Muscle of leg (tissue), 16 donors: Measurements from ENCODE around the gene C19orf73. TPM values are rescaled to one million over a fixed set of nuclear protein-coding genes. Genes with fewer than 3 reads are reported as not detected.

Experiments
- DNase-seq: peaks from one replicate; pipeline ENCODE4 v3.0.0; 2013
- H3K27ac ChIP-seq: one replicate; pipeline ENCODE4 v1.5.1; 2013; ENCODE audit warnings: mild to moderate bottlenecking, low read length, control low read depth
- H3K27me3 ChIP-seq: one replicate; pipeline ENCODE4 v1.6.1; 2013; ENCODE audit warnings: low read length; ENCODE audit not compliant: control insufficient read depth, insufficient read depth
- H3K36me3 ChIP-seq: one replicate; pipeline ENCODE4 v1.6.1; 2013; ENCODE audit warnings: low read length; ENCODE audit not compliant: control insufficient read depth, insufficient read depth
- H3K4me1 ChIP-seq: one replicate; pipeline ENCODE4 v1.6.1; 2013; ENCODE audit warnings: low read length; ENCODE audit not compliant: control insufficient read depth, insufficient read depth
- H3K4me3 ChIP-seq: one replicate; pipeline ENCODE4 v1.5.1; 2013; ENCODE audit warnings: low read length, control low read depth
- H3K9me3 ChIP-seq: replicated peaks from 2 replicates; pipeline ENCODE4 v1.6.1; 2013; ENCODE audit warnings: low read depth, low read length; ENCODE audit not compliant: control insufficient read depth
- WGBS: methylation state at CpG from one replicate; pipeline ENCODE4 v1.1.5; 2013; ENCODE audit warnings: missing lambda C conversion rate; ENCODE audit not compliant: insufficient coverage; 5-methylcytosine and 5-hydroxymethylcytosine counted together
- long read RNA-seq, 11 donors: transcript quantifications; one replicate each; lab custom pipeline, GENCODE V29; 2026
- polyA plus RNA-seq, 8 donors: library from polyadenylated mRNA; unstranded; fragments of 120-200 nt; gene quantifications; one replicate each; pipeline versions ENCODE4 v1.2.1 to v1.2.3, GENCODE V29; 2013; ENCODE audit warnings: inconsistent platforms in 1 of 8, low replicate concordance in 1 of 8; ENCODE audit not compliant: insufficient read length in 8 of 8, insufficient read depth in 1 of 8
- total RNA-seq: library from RNA; stranded (reverse); fragments of 120-200 nt; gene quantifications from one replicate; pipeline ENCODE4 v1.2.4, GENCODE V29; 2013

The C19orf73 gene, protein sequence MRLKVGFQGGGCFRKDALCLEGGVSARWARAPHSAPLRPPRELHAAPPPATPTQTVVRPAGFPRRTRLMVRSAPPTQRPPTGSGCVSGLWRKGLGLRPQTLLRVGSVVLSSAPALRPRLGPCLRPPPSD
- total RNA-seq (0.35 TPM), polyA plus RNA-seq (1 to 10 TPM in 2 of 8 donors, under 1 TPM in 6; 0.33 to 1.2 (median 0.72) TPM)
- long read RNA-seq, donor 1, partial matches to known transcripts, result 0 of 3 reads
- long read RNA-seq, donor 1, other reads (novel, unspliced or antisense), result 0 of 3 reads
- long read RNA-seq, donor 2, result 0 reads
- long read RNA-seq, donor 3, partial matches to known transcripts, result 5 of 6 reads
- long read RNA-seq, donor 3, other reads (novel, unspliced or antisense), result 0 of 6 reads
- long read RNA-seq, donor 4, partial matches to known transcripts, result 0 of 1 reads
- long read RNA-seq, donor 4, other reads (novel, unspliced or antisense), result 0 of 1 reads
- long read RNA-seq, donor 5, partial matches to known transcripts, result 16 of 34 reads
- long read RNA-seq, donor 5, other reads (novel, unspliced or antisense), result 15 of 34 reads
- long read RNA-seq, donor 6, partial matches to known transcripts, result 0 of 4 reads
- long read RNA-seq, donor 6, other reads (novel, unspliced or antisense), result 0 of 4 reads
- long read RNA-seq, donor 7, result 0 reads
- long read RNA-seq, donor 8, result 0 reads
- long read RNA-seq, donor 9, partial matches to known transcripts, result 6 of 15 reads
- long read RNA-seq, donor 9, other reads (novel, unspliced or antisense), result 8 of 15 reads
- long read RNA-seq, donor 10, transcript C19orf73-201 (1 exons, 744 nt), result major isoform, 7 of 7 reads
- long read RNA-seq, donor 10, partial matches to known transcripts, result 0 of 7 reads
- long read RNA-seq, donor 10, other reads (novel, unspliced or antisense), result 0 of 7 reads
- long read RNA-seq, donor 11, partial matches to known transcripts, result 0 of 3 reads
- long read RNA-seq, donor 11, other reads (novel, unspliced or antisense), result 0 of 3 reads

DNA sequence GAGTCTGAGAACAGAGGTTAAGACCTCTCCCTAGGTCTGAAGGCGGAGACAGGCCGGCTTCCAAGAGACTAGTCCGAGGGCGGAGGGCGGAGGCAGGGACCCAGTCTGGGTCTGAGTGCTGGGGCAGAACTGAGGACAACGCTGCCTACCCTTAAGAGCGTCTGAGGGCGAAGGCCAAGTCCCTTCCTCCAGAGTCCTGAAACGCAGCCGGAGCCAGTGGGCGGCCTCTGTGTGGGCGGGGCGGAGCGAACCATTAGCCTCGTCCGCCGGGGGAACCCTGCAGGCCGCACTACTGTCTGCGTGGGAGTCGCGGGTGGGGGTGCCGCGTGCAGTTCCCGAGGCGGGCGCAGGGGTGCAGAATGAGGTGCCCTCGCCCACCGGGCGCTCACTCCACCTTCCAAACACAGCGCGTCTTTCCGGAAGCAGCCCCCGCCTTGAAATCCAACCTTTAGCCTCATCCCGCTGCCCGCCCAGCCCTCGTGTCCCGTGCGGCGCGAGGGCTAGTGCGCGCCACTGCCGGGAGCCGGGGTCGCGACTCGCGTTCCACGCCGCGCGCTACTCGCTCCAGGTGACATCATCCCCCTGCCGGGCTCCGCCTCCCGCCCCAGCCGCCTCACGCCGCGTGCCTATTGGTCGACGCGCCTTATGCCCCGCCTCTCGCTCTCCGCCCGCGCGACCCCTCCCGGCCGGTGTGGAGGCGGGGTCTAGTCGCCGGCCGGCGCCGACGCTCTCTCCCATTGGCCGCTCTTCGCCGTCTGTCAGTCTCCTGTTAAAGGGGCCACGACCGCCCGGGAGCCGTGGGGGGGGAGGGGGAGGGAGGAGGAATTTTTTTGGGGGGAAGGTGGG, at the start of gene C19orf73:
TSS of gene C19orf73 (minus strand) at position 579 of the 846 bp plus-strand sequence. CDS start at position 458, 121 bp downstream.
- WGBS, result 1% methylated on average over 74 of the region's 85 CpGs
- peak within 1 kb of the TSS; percentile 89 for H3K4me3 ChIP-seq
- DNase-seq, result peak; percentile 97
- peaks cover 27% of the 10 kb centered on the region for H3K4me1 ChIP-seq
- peak within 1 kb of the TSS; percentile 95 for H3K27ac ChIP-seq
- peaks cover 4% of the 10 kb centered on the region for H3K36me3 ChIP-seq
- H3K27me3 ChIP-seq, result peaks cover 13% of the 10 kb centered on the region
- no peaks in the 10 kb centered on the region for H3K9me3 ChIP-seq

DNA sequence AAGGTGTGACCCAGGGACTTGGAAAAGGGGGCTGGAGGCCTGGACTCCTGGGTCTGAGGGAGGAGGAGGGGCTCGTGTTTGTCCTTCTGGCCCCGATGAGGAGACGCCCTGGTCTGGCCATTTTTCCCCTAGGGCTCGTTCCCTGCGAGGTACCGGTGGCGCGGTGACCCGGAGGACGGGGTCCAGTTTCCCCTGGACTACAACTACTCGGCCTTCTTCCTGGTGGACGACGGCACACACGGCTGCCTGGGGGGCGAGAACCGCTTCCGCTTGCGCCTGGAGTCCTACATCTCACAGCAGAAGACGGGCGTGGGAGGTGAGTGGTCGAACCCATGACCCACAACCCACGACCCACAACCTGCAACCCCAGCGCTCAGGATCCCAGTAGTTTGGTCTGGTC, 49.5 kb upstream of the C19orf73 start:
- peaks cover 15% of the 10 kb centered on the region for H3K4me1 ChIP-seq
- peaks cover 4% of the 10 kb centered on the region for H3K27me3 ChIP-seq
- 92% methylated on average over 14 of the region's 23 CpGs for WGBS
- no peak overlapping the region for H3K4me3 ChIP-seq
- H3K9me3 ChIP-seq, result no peaks in the 10 kb centered on the region
- no peak for DNase-seq
- H3K36me3 ChIP-seq, result peaks cover 35% of the 10 kb centered on the region
- H3K27ac ChIP-seq, result no peak overlapping the region

DNA sequence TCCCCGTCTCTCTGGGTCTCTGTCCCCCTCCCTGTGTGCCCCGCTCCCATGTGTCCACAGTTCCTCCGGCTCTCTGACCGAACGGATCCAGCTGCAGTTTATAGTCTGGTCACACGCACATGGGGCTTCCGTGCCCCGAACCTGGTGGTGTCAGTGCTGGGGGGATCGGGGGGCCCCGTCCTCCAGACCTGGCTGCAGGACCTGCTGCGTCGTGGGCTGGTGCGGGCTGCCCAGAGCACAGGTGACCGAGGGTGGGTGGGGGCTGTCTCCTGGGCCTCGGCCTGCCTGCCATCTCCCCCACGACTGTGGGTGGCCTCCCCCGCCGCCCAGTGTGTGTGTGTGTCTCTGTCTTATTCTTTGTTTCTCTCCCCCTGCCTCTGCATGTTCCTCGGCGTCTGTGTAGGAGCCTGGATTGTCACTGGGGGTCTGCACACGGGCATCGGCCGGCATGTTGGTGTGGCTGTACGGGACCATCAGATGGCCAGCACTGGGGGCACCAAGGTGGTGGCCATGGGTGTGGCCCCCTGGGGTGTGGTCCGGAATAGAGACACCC, 49.0 kb upstream of the C19orf73 start:
- H3K36me3 ChIP-seq, result peaks cover 30% of the 10 kb centered on the region
- peaks cover 15% of the 10 kb centered on the region for H3K4me1 ChIP-seq
- WGBS, result 59% methylated on average over 14 of the region's 25 CpGs
- peaks cover 4% of the 10 kb centered on the region for H3K27me3 ChIP-seq
- DNase-seq, result no peak
- no peak overlapping the region for H3K27ac ChIP-seq
- H3K9me3 ChIP-seq, result no peaks in the 10 kb centered on the region
- no peak overlapping the region for H3K4me3 ChIP-seq

DNA sequence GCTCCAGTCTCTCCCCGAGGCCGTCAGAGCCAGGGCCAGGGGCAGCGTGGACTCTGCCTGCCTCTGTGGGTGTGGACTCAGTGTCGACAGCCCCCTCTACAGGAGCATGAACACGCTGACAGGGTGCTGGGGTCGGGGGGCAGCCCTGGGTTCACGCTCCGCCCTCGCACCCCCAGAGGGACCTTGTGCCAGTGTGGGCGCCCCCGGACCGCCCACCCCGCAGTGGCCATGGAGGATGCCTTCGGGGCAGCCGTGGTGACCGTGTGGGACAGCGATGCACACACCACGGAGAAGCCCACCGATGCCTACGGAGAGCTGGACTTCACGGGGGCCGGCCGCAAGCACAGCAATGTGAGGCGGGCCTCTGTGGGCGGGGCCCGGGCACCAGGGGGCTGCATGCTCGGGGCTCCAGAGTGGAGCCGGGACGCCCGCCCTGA, 46.9 kb upstream of the C19orf73 start:
- Histone ChIP-seq H3K27me3 (peaks cover 4% of the 10 kb centered on the region), H3K27ac (peak overlapping the region; percentile 88), H3K36me3 (peaks cover 11% of the 10 kb centered on the region), H3K4me3 (peak overlapping the region; percentile 0), H3K4me1 (peaks cover 15% of the 10 kb centered on the region), H3K9me3 (no peaks in the 10 kb centered on the region)
- 22% methylated on average over 28 of the region's 30 CpGs for WGBS
- DNase-seq, result no peak

DNA sequence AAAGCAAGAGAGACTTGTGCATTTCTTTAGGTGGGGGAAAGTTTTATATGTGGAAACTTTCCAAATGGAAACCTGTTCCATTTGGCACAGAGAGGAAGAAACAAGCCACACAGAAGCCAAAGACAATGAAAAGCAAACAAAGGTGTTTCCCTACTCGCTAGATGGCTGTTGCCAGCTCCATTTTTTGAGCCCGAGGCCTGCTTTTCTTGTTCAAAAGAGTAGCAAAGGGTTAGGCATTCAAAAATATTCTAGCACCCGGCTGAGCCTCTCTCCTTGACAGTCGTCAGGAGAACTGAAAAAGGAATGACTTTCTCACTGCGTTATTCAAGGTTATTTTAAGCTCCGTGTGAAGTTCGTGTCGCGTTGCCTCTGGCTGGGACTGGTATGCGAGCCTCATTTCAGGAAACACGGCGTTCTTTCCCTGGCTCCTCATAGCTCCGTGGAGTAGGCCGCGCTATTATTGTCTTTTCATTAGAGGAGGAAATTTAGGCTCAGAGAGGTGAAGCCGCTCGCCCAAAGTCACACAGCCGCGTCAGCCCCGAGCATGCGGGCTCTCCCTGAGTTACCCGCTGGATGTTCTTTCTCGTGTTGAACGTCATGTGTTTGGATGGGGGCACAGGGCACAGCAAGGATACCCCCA, 46.3 kb upstream of the C19orf73 start:
- Histone ChIP-seq H3K9me3 (no peaks in the 10 kb centered on the region), H3K27ac (peak overlapping the region; percentile 88), H3K27me3 (peaks cover 4% of the 10 kb centered on the region), H3K36me3 (peaks cover 5% of the 10 kb centered on the region), H3K4me3 (no peak overlapping the region), H3K4me1 (peaks cover 15% of the 10 kb centered on the region)
- peak; percentile 67 for DNase-seq
- 49% methylated on average over 22 of the region's 24 CpGs for WGBS

DNA sequence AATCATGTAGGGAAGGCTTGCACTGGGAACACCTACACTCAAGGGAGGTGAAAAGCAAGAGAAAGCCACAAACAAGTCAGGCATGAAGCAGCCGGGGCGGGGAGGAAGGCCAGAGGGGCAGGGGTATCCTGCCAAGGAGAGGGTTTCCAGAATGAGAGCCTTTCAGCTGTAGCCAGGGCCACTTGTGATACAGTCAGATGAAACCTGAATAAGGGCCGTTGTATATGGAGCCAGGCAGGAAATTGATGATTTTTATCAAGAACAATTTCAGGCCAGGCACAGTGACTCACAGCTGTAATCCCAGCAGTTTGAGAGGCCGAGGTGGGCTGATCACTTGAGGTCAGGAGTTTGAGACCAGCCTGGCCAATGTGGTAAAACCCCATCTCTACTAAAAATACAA, 43.0 kb upstream of the C19orf73 start:
- 63% methylated on average over 4 of the region's 4 CpGs for WGBS
- Histone ChIP-seq H3K27me3 (peaks cover 4% of the 10 kb centered on the region), H3K27ac (peak overlapping the region; percentile 7)

DNA sequence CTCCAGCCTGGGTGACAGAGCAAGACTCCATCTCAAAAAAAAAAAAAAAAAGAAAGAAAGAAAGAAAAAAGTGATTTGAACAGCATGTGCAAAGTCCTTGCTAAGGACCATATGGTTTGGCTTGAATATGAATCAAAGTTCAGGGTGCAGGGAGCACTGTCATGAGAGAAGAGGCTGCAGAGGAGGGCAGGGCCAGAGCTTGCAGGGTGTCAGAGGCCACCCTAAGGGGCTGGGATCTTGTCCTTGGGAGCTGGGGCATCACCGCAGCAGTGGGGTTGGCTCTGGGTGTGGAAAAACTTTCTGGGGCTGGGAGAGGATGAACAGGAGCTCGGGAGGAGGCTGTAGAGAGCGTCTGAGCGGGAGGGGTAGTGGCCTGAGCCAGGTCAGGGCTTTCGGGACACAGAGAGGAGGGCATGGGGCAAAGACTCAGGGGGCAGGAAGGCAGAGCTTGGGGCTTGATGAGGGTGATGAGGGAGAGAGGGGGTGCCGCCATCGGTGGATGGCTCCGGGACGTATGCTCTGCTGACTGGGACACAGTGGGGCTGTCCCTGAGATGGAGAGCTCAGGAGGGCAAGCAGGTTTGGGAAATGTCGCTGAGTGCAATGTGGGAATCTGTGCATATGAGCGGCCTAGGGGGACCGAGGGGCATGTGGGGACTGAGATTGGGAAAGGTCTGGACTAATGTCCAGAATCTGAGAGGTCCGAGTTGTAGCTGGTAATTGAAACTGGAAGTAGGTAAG, 41.7 kb upstream of the C19orf73 start:
- H3K36me3 ChIP-seq, result no peaks in the 10 kb centered on the region
- H3K4me3 ChIP-seq, result no peak overlapping the region
- WGBS, result 73% methylated on average over 13 of the region's 13 CpGs
- H3K4me1 ChIP-seq, result peaks cover 31% of the 10 kb centered on the region
- H3K9me3 ChIP-seq, result no peaks in the 10 kb centered on the region
- H3K27me3 ChIP-seq, result peaks cover 3% of the 10 kb centered on the region
- no peak for DNase-seq
- no peak overlapping the region for H3K27ac ChIP-seq

More for the DNA sequence above, 43.0 kb upstream of the C19orf73 start:
- Histone ChIP-seq H3K9me3 (no peaks in the 10 kb centered on the region), H3K4me1 (peaks cover 27% of the 10 kb centered on the region), H3K4me3 (no peak overlapping the region), H3K36me3 (no peaks in the 10 kb centered on the region)
- DNase-seq, result no peak

DNA sequence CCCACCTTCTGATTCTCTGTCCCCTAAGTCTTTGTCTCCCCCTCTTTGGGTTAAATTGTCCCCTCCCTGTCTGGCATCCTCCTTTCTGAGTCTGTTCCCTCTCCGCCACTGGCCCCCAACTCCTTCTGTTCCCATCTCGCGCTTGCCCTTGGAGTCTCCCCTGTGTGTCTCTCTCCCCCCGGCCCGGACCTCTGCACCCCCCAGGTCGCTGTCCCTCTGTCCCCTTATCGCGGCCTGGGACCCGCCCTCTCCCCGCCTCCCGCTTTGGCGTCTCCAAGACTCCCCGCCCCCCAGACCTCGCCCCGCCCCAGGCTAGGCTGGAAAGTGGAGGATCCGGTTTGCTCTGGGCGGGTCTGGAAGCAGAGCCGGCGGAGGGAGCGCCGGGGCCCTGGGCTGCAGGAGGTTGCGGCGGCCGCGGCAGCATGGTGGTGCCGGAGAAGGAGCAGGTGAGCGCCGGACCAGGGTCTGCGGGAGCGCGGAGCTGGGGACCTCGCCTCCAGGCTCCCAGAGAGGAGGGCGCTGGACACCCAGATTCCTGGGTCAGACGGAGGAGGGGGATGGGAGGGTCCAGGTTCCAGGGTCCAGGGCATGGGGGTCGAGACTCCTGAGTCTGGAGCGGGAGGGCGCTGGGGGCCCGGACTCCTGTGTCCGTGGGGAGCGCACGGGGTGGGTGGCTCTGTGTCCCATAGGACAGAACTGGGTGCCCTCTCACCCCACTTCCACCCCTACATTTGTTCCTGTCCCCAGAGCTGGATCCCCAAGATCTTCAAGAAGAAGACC, 38.7 kb upstream of the C19orf73 start, which contains the start of gene TRPM4:
TSS of gene TRPM4 (plus strand) at position 348 of the 780 bp plus-strand sequence. CDS start at position 423, 75 bp downstream.
- Histone ChIP-seq H3K4me1 (peaks cover 42% of the 10 kb centered on the region), H3K9me3 (no peaks in the 10 kb centered on the region), H3K36me3 (no peaks in the 10 kb centered on the region), H3K4me3 (peak within 1 kb of the TSS; percentile 81), H3K27me3 (no peaks in the 10 kb centered on the region), H3K27ac (peak within 1 kb of the TSS; percentile 99)
- whole genome bisulfite sequencing, result under 1% methylated on average over 32 of the region's 41 CpGs
- peak; percentile 96 for DNase-seq
